Activated naive CD8-positive, alpha-beta T cell treated with anti-CD3 and anti-CD28 coated beads, Interleukin-2, amount 10 ng/mL, durations not matched to agents 7 days and 5 days (primary cell): Measurements from ENCODE around the gene SPIRE2. TPM values are rescaled to one million over a fixed set of nuclear protein-coding genes. Genes with fewer than 3 reads are reported as not detected.
"Not testable (repeated sequence)": the region's sequence is repeated elsewhere in the genome, so short reads cannot be mapped to it uniquely, and the experiment has no call there.

Experiments used
- ATAC-seq: fragments of 150-1000 bp; cut with Tn5 transposase; one replicate; pipeline ENCODE4 v1.10.0; 2021; ENCODE audit warnings: low read depth, moderate library complexity
- POLR2A ChIA-PET: fragments of 350-600 bp; sonication (Branson Sonifier 250); formaldehyde crosslinking; loops from one replicate; lab custom pipeline; 2021; ENCODE audit warnings: antibody characterized with exemption; lab: Charles Lee
- DNase-seq: peaks from one replicate; pipeline ENCODE4 v3.0.0; 2021
- H3K27ac Mint-ChIP-seq: one replicate; pipeline ENCODE4 v1.8.0; 2022; ENCODE audit warnings: mild to moderate bottlenecking, mixed read lengths
- H3K27me3 Mint-ChIP-seq: one replicate; pipeline ENCODE4 v1.8.0; 2022; ENCODE audit warnings: mild to moderate bottlenecking, moderate library complexity, mixed read lengths
- H3K36me3 Mint-ChIP-seq: one replicate; pipeline ENCODE4 v1.8.0; 2021; ENCODE audit warnings: mild to moderate bottlenecking, mixed read lengths
- H3K4me1 Mint-ChIP-seq: one replicate; pipeline ENCODE4 v1.8.0; 2021; ENCODE audit warnings: mixed read lengths
- H3K4me3 Mint-ChIP-seq: one replicate; pipeline ENCODE4 v1.8.0; 2022; ENCODE audit warnings: mild to moderate bottlenecking, moderate library complexity, mixed read lengths
- H3K9me3 Mint-ChIP-seq: one replicate; pipeline ENCODE4 v1.8.0; 2021; ENCODE audit warnings: mixed read lengths
- total RNA-seq, 2 experiments: library from RNA; stranded (reverse); gene quantifications; one replicate each; pipeline ENCODE4 v1.2.3, GENCODE V29; 2021

The SPIRE2 gene
- total RNA-seq, 2 experiments from 2014 or later: 1.5 to 1.8 TPM

DNA sequence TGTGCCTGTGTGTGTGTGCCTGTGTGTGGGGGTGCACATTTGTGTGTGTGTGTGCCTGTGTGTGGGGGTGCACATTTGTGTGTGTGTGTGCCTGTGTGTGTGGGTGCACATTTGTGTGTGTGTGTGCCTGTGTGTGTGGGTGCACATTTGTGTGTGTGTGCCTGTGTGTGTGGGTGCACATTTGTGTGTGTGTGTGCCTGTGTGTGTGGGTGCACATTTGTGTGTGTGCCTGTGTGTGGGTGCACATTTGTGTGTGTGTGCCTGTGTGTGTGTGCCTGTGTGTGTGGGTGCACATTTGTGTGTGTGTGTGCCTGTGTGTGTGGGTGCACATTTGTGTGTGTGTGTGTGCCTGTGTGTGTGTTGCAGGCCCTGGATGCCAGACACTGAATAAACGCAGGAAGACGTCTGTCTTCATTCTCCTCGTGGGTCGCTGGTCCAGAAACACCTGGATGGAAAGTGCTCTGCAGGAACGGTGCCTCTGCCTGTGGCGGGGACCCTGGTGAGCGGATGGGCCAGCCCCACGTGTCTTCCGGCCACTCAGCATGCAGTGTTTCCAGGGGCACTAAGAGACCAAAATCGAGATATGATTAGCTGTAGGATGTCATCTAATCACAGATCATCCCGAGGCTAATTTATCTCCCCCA lies 86.5 kb downstream of the SPIRE2 start:
- H3K4me3 Mint-ChIP-seq, H3K27ac Mint-ChIP-seq, H3K36me3 Mint-ChIP-seq, DNase-seq, POLR2A ChIA-PET, ATAC-seq, H3K9me3 Mint-ChIP-seq: not testable (repeated sequence)
- H3K27me3 Mint-ChIP-seq: peaks cover 14% of the 10 kb centered on the region
- peaks cover 16% of the 10 kb centered on the region for H3K4me1 Mint-ChIP-seq

DNA sequence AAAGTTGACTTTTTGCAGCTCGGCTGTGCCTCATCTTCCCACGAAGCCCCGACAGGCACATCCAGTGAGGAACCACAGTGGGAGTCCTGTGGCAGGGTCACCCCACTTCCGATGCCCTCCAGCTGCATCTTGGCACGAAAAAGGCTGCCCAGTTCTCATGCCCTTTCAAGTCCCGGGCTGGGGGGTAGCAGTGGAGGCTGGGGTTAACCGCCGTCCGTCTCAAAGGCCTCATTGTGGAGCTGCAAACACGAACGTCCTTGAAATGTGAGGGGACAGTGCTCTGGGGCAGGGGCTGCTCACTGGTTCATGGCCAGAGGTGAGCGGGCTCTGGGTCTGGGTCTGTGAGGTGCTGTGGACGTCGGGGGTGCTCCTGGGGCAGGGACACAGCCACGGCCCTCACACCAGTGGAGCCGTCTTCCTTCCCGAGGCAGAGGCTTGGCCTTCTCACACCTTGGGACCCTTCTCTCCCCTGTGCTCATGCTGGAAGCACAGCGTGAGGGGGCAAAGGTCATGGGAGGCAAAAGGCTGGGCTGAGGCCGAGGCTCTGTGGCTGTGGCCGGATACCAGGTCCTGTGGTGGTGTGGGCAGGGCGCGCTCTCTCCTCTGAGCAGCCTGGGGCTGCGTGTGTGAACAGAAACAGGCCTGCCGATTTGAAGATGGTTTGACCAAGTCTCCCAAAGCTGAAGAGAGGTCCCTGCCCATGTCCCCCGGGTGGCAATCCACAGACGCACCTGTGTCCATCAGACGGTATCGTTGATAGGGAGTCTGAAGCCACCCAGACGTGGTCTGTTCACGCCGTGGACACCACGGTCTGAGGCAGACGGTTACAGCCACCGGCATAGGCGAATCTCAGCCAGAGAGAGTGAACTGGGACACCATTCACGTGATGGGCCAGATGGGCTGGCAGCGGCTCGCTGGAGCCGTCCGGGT lies 87.3 kb downstream of the SPIRE2 start:
- H3K4me3 Mint-ChIP-seq: no peak overlapping the region
- POLR2A ChIA-PET: interaction anchor here (0.6 kb wide), 1 partner anchor 42 kb away, joined by 4 read pairs; the partner anchor contains the start of gene TCF25
- H3K27ac Mint-ChIP-seq: no peak overlapping the region
- no peak for DNase-seq
- H3K36me3 Mint-ChIP-seq: peaks cover 8% of the 10 kb centered on the region
- H3K9me3 Mint-ChIP-seq: no peaks in the 10 kb centered on the region
- H3K4me1 Mint-ChIP-seq: peaks cover 18% of the 10 kb centered on the region
- no peak for ATAC-seq
- H3K27me3 Mint-ChIP-seq: peaks cover 22% of the 10 kb centered on the region

DNA sequence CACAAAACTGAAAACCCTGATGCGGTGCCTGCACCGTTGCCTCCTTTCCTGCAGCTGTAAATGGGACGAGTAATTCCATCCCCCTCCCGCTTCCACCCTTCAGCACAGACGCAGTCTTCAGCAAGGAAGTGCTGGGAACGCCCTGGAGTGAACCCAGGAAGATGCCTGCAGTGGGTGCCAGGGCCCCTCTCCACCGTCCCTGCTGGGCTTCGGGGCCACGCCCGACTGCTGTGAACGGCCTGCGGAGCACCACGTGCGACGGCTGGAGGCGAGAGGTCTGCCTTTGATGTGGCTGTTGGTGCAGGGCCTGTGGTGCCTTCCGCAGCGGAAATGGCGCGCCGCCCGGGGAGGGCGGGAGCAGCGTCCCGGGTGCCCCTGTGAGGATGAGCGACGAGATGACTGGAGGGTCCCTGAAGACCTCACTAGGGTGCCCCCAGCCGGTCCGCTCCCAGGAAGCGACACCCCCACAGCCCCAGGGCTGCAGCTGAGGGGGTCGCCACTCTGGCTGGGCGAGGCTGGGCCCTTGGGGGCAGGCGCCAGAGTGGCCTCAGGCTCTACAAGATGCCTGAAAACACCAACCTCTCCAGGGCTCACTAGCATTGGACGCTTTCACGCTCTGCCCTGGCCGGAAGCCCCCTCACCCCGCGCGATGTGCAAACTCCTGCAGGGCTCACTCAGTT lies 89.6 kb downstream of the SPIRE2 start:
- H3K27ac Mint-ChIP-seq: peak overlapping the region; percentile 76
- ATAC-seq (peak; percentile 73), DNase-seq (peak; percentile 91)
- H3K9me3 Mint-ChIP-seq: no peaks in the 10 kb centered on the region
- peaks cover 34% of the 10 kb centered on the region for H3K4me1 Mint-ChIP-seq
- H3K27me3 Mint-ChIP-seq: peaks cover 34% of the 10 kb centered on the region
- peak overlapping the region; percentile 69 for H3K4me3 Mint-ChIP-seq
- H3K36me3 Mint-ChIP-seq: peaks cover 4% of the 10 kb centered on the region
- POLR2A ChIA-PET: interaction anchor here (1.2 to 1.3 kb wide), 2 partner anchors 44 to 45 kb away, joined by 4 to 15 read pairs; partner anchors contain the start of gene TCF25

DNA sequence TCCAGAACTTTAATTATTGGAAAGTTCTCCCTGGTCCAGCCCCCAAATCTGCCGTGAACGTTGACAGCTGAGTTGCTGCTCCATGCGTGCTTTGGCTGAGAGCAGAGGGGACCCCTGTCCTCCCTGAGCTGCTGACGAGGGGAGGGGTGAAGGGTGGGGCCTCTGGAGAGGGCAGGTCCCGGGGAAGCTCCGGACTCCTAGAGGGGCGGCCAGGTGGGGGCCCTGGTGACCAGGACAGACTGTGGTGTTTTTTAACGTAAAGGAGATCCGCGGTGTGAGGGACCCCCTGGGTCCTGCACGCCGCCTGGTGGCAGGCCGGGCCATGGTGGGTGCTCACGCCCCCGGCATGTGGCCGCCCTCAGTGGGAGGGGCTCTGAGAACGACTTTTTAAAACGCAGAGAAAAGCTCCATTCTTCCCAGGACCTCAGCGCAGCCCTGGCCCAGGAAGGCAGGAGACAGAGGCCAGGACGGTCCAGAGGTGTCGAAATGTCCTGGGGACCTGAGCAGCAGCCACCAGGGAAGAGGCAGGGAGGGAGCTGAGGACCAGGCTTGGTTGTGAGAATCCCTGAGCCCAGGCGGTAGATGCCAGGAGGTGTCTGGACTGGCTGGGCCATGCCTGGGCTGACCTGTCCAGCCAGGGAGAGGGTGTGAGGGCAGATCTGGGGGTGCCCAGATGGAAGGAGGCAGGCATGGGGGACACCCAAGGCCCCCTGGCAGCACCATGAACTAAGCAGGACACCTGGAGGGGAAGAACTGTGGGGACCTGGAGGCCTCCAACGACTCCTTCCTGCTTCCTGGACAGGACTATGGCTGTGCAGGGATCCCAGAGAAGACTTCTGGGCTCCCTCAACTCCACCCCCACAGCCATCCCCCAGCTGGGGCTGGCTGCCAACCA lies 90.4 kb downstream of the SPIRE2 start, which contains the start of gene MC1R:
TSS of gene MC1R (plus strand) at position 410 of the 895 bp plus-strand sequence. CDS start at position 807, 397 bp downstream.
- POLR2A ChIA-PET: interaction anchor here (1.3 kb wide), 2 partner anchors 45 to 54 kb away, joined by 4 to 15 read pairs; partner anchors contain the start of gene TCF25
- Mint-ChIP-seq H3K9me3 (no peaks in the 10 kb centered on the region), H3K4me3 (peak within 1 kb of the TSS; percentile 69), H3K27ac (peak within 1 kb of the TSS; percentile 76), H3K4me1 (peaks cover 31% of the 10 kb centered on the region), H3K27me3 (peaks cover 34% of the 10 kb centered on the region), H3K36me3 (peaks cover 4% of the 10 kb centered on the region)
- DNase-seq: peak; percentile 59
- peak; percentile 15 for ATAC-seq

DNA sequence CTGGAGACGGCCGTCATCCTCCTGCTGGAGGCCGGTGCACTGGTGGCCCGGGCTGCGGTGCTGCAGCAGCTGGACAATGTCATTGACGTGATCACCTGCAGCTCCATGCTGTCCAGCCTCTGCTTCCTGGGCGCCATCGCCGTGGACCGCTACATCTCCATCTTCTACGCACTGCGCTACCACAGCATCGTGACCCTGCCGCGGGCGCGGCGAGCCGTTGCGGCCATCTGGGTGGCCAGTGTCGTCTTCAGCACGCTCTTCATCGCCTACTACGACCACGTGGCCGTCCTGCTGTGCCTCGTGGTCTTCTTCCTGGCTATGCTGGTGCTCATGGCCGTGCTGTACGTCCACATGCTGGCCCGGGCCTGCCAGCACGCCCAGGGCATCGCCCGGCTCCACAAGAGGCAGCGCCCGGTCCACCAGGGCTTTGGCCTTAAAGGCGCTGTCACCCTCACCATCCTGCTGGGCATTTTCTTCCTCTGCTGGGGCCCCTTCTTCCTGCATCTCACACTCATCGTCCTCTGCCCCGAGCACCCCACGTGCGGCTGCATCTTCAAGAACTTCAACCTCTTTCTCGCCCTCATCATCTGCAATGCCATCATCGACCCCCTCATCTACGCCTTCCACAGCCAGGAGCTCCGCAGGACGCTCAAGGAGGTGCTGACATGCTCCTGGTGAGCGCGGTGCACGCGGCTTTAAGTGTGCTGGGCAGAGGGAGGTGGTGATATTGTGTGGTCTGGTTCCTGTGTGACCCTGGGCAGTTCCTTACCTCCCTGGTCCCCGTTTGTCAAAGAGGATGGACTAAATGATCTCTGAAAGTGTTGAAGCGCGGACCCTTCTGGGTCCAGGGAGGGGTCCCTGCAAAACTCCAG lies 91.5 kb downstream of the SPIRE2 start:
- ATAC-seq: no peak
- peaks cover 31% of the 10 kb centered on the region for H3K4me1 Mint-ChIP-seq
- H3K27ac Mint-ChIP-seq: no peak overlapping the region
- H3K27me3 Mint-ChIP-seq: peaks cover 38% of the 10 kb centered on the region
- DNase-seq: no peak
- no peaks in the 10 kb centered on the region for H3K36me3 Mint-ChIP-seq
- POLR2A ChIA-PET: interaction anchor here (1.3 kb wide), 1 partner anchor 52 kb away, joined by 4 read pairs; no protein-coding TSS in a partner anchor
- no peak overlapping the region for H3K4me3 Mint-ChIP-seq
- no peaks in the 10 kb centered on the region for H3K9me3 Mint-ChIP-seq

DNA sequence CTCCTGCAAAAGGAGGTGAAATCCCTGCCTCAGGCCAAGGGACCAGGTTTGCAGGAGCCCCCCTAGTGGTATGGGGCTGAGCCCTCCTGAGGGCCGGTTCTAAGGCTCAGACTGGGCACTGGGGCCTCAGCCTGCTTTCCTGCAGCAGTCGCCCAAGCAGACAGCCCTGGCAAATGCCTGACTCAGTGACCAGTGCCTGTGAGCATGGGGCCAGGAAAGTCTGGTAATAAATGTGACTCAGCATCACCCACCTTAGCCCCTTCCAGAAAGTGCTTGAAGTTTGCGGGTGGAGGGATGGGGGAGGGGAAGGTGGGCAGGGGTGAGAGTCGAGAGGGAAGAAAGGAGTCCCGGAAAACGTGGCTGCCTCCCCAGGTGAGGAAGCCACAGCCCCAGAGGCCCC lies 92.4 kb downstream of the SPIRE2 start:
- POLR2A ChIA-PET: no interaction called here
- H3K36me3 Mint-ChIP-seq: no peaks in the 10 kb centered on the region
- no peak overlapping the region for H3K27ac Mint-ChIP-seq
- H3K4me1 Mint-ChIP-seq: peaks cover 33% of the 10 kb centered on the region
- peak overlapping the region; percentile 20 for H3K4me3 Mint-ChIP-seq
- ATAC-seq (no peak), DNase-seq (no peak)
- no peaks in the 10 kb centered on the region for H3K9me3 Mint-ChIP-seq
- peaks cover 43% of the 10 kb centered on the region for H3K27me3 Mint-ChIP-seq

Other genes starting within 250 kb of the SPIRE2 start
- gene DPEP1, start 214.8 kb upstream of the SPIRE2 start, total RNA-seq: not detected
- gene CHMP1A, start 170.8 kb upstream of the SPIRE2 start, total RNA-seq: 10 to 100 TPM; 88.1 to 96.3 TPM
- gene SPATA33, start 170.6 kb upstream of the SPIRE2 start, total RNA-seq: 10 to 100 TPM in 1 of 2 experiments, 1 to 10 TPM in 1; 9.8 to 11.6 TPM
- 100 to 1,000 TPM; 103 to 104 TPM for gene CDK10, start 141.8 kb upstream of the SPIRE2 start, total RNA-seq
- gene SPATA2L, start 126.8 kb upstream of the SPIRE2 start, total RNA-seq: 1 to 10 TPM; 7.6 to 8.0 TPM
- 10 to 100 TPM; 10.3 to 12.8 TPM for gene VPS9D1, start 107.6 kb upstream of the SPIRE2 start, total RNA-seq
- 100 to 1,000 TPM in 1 of 2 experiments, 10 to 100 TPM in 1; 98.0 to 107 TPM for gene ZNF276, start 106.9 kb upstream of the SPIRE2 start, total RNA-seq
- gene FANCA, start 11.8 kb upstream of the SPIRE2 start, total RNA-seq: 10 to 100 TPM; 86.9 to 97.2 TPM
- gene TCF25, start 45.1 kb downstream of the SPIRE2 start, total RNA-seq: 100 to 1,000 TPM; 218 to 243 TPM
- 1 to 10 TPM; 5.8 to 7.4 TPM for gene MC1R, start 90.4 kb downstream of the SPIRE2 start, total RNA-seq
- under 1 TPM; 0.31 to 0.86 TPM for gene TUBB3, start 94.9 kb downstream of the SPIRE2 start, total RNA-seq
- 10 to 100 TPM; 30.9 to 33.5 TPM for gene DEF8, start 120.3 kb downstream of the SPIRE2 start, total RNA-seq
- 1 to 10 TPM in 1 of 2 experiments, under 1 TPM in 1; 0.62 to 1.2 TPM for gene DBNDD1, start 191.0 kb downstream of the SPIRE2 start, total RNA-seq
- gene PRDM7, start 248.9 kb downstream of the SPIRE2 start, total RNA-seq: not detected